ENCODE measurements around the gene KCNAB1.

- TF ChIP-seq SIN3A (IDR thresholded peaks at IDR 0.05; ENCODE audit: low read depth) (no peak), CBX3 (IDR thresholded peaks at IDR 0.05; ENCODE audit: low read depth) (no peak), CTCF (IDR thresholded peaks at IDR 0.05 in 2 of 3, conservative IDR thresholded peaks at IDR 0.05 in 1 of 3; ENCODE audit: borderline replicate concordance in 1 of 3, insufficient read depth in 1 of 3, low read depth in 2 of 3, low read length in 2 of 3) (no peak), EZH2 (IDR thresholded peaks at IDR 0.05) (no peak), POLR2AphosphoS5 (IDR thresholded peaks at IDR 0.05; ENCODE audit: low read depth, low read length) (no peak), RAD21 (IDR thresholded peaks at IDR 0.05; ENCODE audit: low read depth) (no peak), JUND (IDR thresholded peaks at IDR 0.05) (no peak), YY1 (IDR thresholded peaks at IDR 0.05; ENCODE audit: extremely low read depth, insufficient replicate concordance, low read depth, low read length) (no peak), POLR2A (IDR thresholded peaks at IDR 0.05; ENCODE audit: borderline replicate concordance, extremely low read depth, insufficient read depth, insufficient read length) (no peak), ZFX (IDR thresholded peaks at IDR 0.05) (no peak), MAX (IDR thresholded peaks at IDR 0.05) (no peak), CEBPB (IDR thresholded peaks at IDR 0.05; ENCODE audit: low read depth) (no peak)
- TF ChIP-seq, protein P1, sequence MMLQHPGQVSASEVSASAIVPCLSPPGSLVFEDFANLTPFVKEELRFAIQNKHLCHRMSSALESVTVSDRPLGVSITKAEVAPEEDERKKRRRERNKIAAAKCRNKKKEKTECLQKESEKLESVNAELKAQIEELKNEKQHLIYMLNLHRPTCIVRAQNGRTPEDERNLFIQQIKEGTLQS (IDR thresholded peaks at IDR 0.05): no peak
Observed at GRCh38 chr3:156433910-156434309, 313.5 kb downstream of the KCNAB1 start.

All from HCT116 (cell line).